Stimulated activated CD8-positive, alpha-beta memory T cell treated with anti-CD3 and anti-CD28 coated beads, Interleukin-7, amount 100 ng/mL, for 24 hours (primary cell): Measurements from ENCODE around the gene PHACTR1.
"Not testable (repeated sequence)": the region's sequence is repeated elsewhere in the genome, so short reads cannot be mapped to it uniquely, and the experiment has no call there.

ENCODE experiments used
- DNase-seq: peaks from one replicate; pipeline ENCODE4 v3.0.0-alpha.2; 2020; ENCODE audit warnings: low read depth

Gene PHACTR1

DNA sequence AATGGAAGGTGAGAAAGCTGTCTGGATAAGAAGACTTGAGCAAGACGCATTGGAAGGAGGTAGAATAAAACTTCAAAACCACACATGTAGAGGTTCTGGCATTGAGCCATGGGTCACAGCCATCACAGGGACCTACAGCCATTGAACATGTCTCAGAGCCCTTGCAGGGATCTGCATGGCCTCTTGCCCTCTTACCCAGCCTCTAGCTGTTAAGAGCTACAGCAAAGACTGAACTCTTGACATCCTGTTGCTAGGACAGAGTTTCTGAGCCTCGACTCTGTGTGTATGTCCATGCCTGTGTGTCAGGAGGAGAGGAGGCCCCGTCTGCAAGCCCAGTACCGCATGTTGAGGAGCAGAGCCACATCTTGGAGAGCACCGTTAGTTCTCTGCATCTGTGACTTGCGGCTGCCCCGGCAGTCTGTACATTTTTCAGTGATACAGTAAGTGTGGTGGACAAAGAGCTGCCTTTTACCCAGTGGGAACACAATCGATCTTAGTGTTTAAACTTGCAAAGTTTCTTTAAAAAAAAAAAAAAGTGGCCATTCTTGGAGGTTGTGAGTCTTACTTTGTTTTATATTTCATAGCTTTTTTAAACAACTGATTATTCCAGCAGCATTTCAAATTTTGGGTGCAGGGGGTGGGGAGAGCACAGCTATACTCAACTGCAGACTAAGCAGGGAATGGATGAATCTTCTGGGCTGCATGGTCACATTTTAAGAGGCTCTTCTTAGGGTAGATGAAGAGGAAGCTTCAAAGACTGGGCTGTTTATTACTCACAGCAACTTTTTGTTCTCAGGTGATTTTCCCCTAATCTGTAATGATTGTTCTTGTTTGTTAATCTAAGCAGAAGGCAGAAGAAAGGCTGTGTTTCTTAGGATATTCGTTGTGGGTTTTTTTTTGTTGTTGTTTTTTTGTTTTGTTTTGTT, 523.2 kb downstream of the PHACTR1 start:
- DNase-seq, result no peak

DNA sequence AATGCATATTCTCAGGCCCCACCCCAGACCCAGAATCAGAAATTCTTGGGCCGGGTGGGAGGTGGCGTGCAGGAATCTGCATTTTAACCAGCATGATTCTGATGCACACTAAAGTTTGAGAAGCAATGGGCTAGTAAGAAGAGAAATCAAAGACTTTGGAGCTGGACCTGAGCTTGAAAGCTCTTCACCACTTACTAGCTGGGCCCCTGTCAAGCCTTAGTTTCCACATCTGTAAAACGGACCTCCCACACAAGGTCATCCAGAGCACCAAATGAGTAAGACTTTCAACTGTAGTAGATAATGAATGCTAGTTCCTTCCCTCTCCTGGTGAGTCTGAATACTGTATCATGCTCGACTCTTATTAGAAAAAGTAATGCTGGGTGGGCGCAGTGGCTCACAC, 524.8 kb downstream of the PHACTR1 start:
- no peak for DNase-seq

DNA sequence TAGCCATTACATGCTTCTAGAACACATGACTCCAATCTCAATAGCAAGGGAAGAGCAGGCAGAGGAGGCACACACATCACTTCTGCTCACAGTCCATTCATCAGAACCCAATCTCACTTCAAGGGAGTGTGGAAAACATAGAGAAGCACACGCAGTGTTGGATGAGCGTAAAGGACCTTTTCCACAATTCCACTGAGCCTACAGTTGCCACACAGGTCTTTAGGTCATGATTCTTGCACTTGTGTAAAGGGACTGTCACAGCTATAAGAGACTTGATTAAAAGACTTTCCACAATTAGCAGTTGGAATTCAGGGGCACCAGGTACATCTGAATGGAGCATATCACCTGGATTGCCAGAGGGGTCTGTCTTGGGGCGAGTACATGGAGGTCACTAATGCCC, 525.6 kb downstream of the PHACTR1 start:
- DNase-seq, result no peak

DNA sequence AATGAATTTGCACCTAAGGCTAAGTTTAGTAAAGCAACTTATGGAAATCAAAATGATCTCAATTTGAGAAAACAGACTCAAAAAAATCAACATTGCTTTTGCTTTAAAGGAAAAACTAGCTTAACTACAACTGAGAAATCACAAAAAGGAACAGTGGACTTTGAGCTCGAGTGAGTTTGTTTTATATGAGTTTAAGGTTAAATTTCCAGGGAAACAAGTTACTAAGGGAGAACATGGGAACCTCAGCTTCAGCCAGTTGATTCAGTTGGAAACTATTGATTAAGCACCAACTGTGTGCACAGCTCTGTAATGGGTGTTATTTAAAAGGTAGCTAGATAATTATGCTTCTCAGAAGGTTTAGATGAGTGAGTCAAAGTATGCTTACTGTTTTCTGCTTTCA, 526.0 kb downstream of the PHACTR1 start:
- DNase-seq, result no peak

DNA sequence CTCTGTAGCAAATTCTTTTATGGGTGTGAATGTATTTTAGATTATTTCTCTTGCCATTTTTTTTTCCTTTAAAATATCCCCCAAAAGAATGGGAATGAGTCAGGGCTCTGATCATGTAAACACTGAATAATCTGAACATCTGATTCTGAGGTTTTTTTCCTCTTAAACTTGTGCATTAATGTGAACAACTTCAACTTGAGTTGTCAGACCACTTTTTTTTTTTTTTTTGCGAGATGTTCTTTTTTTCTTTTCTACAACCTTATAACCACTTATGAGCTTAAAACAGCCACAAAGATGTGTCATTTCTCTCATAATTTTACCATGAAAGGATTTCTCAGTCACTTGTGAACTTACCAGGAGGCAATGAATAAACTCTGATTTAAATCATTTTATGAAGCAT, 526.5 kb downstream of the PHACTR1 start:
- DNase-seq, result no peak

DNA sequence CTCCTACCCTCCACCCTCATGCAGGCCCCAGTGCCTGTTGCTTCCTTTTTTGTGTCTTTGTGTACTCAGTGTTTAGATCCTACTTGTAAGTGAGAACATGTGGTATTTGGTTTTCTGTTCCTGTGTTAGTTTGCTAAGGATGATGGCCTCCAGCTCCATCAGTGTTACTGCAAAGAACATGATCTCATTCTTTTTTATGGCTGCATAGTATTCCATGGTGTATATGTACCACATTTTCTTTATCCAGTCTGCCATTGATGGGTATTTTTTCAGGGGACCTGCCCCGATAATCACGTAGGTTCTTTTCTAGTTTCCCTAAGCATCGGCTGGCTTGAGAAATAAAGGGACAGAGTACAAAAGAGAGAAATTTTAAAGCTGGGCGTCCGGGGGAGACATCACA, 527.2 kb downstream of the PHACTR1 start:
- not testable (repeated sequence) for DNase-seq

DNA sequence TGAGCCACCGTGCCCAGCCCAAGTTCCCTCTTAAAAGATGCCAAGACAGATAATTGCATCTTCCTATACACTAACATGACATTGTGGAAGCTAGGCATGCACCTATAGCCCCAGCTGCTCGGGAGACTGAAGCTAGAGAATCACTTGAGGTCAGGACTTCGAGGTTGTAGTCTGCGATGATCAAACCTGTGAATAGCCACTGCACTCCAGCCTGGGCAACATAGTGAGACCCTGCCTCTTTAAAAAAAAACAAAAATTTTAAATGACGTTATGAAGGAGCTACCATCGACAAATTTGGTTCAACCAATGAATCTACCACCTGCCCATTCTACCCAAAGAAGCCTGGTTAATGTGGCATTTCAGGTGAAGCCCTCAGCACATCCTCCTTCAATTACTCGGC, 531.1 kb downstream of the PHACTR1 start:
- no peak for DNase-seq

DNA sequence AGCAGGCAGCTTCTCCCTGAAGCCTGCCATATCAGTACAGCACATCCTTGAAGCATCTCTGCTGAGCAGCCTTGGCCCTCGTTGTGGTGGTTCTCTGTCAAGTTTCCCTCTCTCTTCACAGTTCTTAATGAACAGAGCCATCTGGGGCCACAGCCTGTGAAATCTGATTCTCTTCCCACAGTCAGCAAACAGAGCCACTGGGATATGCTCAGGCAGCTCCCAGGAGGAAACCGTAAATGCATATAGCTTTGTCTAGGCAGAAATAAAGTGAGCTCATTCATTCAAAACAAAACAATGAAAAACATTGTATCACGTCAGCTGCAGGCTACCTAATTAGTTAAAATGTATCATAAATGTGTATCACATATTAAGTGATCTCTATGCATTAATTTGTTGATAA, 531.5 kb downstream of the PHACTR1 start:
- no peak for DNase-seq

DNA sequence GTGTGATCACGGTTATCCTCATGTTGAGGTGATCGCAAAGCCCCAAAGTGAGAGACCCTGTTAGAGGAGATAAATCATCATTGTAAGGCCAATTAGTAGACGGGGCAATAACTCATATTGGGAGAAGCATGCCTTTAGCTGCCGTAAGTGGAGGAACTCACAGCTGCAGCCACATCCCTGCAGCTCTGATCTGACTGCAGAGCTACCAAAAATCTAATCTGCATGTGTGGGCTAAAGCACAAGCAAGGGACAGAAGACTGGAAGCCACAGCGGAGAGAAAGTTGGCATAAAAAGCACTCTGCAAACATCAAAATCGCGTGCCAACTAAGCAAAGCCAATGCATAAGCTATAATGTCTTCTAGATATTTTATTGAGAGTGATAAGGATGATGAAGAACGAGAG, 532.0 kb downstream of the PHACTR1 start:
- no peak for DNase-seq

DNA sequence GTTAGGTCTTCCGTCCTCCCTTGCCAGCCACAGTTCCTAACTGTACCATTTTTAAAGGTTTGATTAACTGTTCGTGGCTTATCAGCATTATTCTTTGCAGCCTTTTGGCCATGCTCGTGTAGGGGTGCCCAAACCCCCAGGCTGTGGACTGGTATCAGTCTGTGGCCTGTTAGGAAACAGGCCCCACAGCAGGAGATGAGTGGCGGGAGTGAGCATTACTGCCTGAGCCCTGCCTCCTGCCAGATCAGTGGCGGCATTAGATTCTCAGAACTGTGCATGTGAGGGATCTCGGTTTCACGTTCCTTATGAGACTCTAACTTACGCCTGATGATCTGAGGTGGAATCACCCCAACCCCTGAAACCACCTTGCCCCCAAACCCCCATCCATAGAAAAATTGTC, 532.4 kb downstream of the PHACTR1 start:
- DNase-seq, result no peak

DNA sequence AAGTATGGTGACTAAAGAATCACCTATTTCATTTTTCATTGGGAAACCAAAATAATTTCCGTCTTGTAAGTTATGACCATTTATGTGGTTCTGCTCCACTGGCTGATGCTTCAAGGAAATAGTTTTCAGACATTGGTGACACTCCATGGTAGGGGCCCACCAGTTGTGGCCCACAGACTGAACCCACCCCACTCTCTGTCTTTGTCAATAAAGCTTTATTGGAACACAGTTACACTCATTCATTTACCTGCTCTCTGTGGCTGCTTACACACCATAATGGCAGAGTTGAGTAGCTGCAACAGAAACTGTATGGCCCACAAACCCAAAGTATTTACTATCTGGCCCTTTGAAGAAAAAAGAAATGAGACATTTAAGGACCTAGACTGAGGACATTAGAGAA, 533.2 kb downstream of the PHACTR1 start:
- DNase-seq, result no peak

DNA sequence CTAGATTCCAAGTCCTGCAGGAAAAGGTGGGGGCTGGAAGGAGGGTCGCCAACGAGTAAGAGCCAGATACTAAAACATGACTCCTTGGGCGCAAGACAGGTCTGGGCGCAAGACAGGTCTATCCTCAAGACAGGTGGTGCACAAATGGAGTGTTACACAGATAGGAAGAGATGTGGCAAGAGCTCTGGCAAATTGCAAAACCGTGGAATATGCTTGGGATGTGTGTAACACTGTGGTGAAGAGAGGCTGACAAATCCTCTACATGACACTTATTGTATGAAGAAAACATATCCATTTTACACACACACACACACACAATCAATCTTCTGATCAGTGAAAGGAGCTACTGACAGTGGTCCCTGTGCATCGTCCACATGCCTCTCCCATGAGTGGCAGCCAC, 534.1 kb downstream of the PHACTR1 start:
- DNase-seq, result no peak

DNA sequence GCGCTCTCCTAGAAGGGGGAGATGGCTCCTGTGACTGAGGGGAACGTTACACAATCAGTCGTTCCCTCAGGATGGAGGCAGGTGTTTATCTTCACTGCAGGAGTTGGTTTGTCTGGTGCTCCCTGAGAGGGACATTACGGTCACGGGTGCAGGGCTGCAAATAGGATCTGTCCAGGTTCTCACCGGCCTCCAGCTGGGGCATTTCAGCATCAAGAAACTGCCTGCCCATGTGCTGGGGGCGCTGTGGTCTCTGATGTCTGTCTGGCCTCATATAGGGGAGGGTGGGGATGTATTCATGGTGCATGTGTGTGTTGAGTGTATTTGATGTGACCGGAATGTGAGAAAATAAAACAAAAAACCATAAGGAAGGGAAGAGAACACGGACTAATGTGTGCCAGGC, 534.7 kb downstream of the PHACTR1 start:
- no peak for DNase-seq

DNA sequence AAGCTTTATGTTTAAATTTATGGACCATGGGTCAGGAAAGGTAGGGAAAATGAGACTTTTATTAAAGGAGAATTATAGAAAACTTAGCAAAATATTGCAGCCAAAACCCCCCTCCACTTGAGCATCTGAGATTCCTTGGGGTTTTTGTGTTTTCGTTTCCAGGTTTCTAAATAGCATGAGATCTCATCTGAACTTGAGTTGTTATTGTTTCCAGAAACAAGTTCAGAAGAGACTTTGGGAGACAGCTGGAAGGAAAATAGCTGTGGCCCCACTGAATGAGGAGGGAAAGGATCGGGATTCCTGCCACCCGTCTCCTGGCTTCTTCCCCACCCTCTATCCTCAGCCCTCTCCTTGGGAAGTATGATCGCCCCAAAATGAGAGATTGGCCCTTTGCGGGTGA, 536.2 kb downstream of the PHACTR1 start:
- DNase-seq, result no peak

DNA sequence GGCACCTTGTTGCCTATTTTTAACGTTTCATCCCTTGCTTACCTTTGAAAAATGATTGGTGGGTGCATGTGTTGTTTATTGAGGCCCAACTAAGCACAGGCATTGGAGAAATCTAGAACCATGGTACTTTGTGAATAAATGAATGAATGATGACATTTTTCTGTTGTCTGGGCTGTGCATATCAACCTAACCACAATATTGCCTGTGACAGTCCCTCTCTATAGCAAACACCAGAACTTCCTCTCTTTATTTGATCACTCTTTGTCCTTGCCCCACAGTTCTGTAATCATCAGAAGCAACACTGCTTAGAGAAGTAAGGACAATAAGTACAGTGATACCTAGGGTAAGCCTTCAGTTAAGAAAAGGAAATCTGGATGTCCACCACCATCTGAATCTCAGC, 536.7 kb downstream of the PHACTR1 start:
- no peak for DNase-seq

DNA sequence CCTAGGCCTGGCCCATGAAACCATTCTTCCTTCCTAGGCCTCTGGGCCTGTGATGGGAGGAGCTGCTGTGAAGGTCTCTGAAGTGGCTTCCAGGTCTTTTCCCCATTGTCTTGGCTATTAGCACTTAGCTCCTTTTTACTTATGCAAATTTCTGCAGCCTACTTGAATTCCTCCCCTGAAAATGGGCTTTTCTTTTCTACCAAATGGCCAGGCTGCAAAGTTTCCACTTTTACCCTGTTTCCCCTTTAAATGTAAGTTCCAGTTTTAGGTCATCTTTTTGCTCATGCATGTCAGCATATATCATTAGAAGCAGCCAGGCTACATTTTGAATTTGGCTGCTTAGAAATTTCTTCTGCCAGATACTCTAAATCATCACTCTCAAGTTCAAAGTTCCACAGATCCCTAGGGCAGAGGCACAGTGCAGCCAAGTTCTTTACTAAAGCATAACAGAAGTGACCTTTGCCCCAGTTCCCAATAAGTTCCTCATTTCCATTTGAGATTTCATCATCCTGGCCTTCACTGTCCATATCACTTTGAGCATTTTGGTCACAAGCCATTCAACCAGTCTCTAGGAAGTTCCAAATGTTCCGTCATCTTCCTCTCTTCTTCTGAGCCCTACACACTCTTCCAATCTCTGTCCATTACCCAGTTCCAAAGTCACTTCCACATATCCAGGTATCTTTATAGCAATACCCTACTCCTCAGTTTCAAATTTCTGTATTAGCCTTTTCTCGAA, 539.9 kb downstream of the PHACTR1 start:
- no peak for DNase-seq

DNA sequence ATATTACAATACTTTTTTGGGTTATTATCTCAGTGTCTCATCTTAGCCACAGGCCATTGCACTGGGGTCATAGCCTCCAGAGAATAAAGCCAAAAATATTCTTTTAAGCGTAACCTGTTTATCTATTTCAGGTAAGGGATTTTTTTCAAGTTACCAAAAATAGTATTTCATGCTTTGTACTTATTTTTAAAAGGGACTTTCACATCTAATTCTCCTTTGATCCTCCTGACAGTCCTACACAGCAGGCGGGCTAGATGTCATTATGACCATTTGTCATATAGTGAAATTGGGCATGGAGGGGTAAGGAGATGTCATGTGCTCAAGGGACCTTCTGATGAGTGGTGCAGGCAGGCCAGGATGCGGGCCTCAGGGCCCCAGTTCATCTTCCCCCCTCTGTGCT, 542.8 kb downstream of the PHACTR1 start:
- no peak for DNase-seq

DNA sequence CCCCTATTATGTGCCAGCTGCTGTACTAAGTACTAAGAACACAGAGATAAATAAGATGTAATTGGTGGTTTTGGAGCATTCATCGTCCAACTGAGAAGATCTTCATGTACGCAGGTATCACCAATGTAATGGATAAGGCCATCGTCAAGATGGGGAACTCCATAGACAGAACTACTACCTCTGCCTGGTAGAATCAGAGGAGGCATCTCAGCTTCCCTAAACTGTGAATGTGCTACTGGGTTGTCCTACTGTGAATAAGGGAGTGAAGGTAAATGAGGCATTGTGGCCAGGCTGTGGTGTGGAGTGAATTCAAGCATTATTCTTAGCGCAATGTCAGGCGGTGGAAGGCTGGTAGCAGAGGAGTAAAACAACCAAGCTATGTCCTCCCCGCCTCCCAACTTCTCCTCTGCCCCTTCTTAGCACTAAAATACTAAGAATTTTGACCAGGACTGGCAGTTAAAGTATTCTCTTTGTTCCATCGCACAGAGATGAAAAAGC, 543.6 kb downstream of the PHACTR1 start:
- no peak for DNase-seq

DNA sequence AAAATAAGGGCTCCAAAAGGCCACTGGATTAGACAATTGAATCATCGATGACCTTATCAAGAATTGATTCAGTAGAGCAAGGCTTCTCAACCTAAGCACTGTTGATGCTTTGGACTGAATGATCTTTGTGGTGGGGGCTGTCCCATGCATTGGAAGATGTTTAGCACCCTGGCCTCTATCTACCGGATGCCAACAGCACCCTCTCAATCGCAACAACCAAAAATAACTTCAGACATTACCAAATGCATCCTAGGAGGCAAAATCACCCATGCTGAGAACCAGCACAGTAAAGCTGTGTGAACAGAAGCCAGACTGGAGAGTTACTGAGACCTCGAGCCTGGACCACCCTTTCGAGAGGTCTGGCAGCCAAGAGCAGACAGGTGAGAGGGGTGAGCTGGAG, 544.3 kb downstream of the PHACTR1 start:
- DNase-seq, result no peak

DNA sequence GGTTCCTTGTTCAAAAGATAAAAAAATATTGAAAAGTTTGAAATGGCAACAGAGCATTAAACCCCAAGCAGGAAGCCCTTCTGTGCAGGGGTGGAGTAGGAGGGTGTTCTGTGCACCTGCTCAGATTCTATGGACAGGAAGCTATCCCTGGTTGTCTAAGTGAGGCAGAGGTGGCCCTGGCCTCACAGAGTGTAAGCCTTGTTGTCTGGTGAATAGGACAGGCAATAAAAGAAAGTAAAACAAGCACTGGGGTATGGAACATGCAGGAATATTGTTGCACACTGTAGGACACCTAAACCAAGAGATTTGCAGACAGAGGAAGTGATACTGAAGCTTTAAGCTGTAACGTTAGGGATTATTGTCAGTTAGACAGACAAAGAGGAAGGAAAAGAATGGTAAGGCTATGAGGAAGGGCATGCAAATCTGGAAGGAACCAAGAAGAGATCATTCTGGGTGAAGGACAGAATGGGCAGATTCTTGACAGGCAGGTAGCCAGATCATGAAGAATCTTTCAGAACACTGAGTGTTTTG, 545.0 kb downstream of the PHACTR1 start:
- no peak for DNase-seq

DNA sequence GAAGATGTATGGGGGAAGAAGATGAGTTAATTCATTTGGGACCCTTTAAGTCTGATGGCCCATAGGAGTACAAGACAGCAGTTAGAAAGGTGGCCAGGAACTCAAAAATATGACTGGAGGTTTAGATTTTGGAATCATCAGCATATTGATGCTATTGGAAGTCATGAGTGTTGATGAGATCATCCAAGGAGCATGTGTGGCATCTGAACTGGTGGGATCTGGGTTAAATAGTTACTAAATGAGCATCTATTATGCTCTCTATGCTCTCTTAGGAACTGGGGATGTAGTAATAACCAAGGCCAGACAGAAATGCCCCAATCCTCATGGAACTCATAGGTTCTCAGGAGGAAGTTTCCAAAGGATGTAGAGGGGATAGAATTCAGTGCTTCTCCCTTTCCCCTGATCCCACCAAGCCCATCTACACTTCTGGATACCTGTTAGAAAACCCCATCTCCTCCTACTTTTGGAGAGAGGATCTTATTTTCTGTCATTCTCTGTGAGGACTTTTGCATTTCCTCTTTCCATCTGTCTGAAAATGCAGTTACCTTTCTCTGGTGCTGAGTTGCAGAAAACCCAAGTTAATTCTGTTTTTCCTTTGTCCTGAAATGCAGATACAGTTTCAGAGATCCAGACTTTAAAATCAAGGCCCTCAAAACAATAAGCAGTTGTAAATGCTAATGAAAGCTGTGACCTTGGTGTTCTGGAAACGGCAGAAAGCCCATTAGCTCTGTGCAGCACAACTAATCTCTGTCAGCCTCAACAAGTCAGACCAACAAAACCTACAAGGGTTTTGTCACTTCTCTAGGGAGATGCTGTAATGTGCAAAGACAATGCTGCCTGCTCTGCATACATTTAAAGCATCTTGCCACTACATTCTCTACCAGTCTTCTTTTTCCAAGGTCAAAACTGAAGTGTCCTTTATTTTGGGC, 546.0 kb downstream of the PHACTR1 start:
- DNase-seq, result no peak

DNA sequence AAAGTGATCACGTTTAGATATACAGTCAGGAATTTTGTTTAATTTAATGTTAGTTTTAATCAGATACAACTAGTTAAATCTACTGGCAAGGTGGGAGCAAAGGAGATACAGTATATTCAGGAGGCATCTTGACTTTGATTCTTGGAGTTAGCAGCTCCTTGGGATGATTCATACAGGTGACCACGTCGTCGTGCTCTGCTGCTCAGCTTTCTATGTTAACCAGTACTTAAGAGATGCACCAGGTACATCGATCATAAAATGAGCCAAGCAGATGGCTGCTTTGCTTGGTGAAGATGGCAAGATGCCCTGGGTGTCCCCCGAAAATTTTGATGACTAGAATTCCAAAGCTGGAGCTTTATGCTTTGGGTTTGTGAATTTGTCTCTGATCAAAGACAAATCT, 547.1 kb downstream of the PHACTR1 start:
- no peak for DNase-seq
